Naive thymus-derived CD4-positive, alpha-beta T cell (primary cell): ENCODE results near the gene NOL4L. TPM values are rescaled to one million over a fixed set of nuclear protein-coding genes. Genes with fewer than 3 reads are reported as not detected.
"Not testable (repeated sequence)": the region's sequence is repeated elsewhere in the genome, so short reads cannot be mapped to it uniquely, and the experiment has no call there.

Experiments
- ATAC-seq: fragments of 150-1000 bp; cut with Tn5 transposase; 2 replicates; pipeline ENCODE4 v1.10.0; 2021; ENCODE audit warnings: mild to moderate bottlenecking, moderate library complexity
- CTCF ChIA-PET: fragments of 350-600 bp; sonication (Branson Sonifier 250); formaldehyde crosslinking; loops from one replicate; lab custom pipeline; 2021; ENCODE audit warnings: antibody characterized with exemption; lab: Charles Lee
- POLR2A ChIA-PET: fragments of 350-600 bp; sonication (Branson Sonifier 250); formaldehyde crosslinking; loops from one replicate; lab custom pipeline; 2021; ENCODE audit warnings: antibody characterized with exemption, inconsistent platforms; lab: Charles Lee
- DNase-seq, 9 donors: peaks; one replicate each; pipeline versions ENCODE4 v3.0.0 to v3.0.0-alpha.2; 2020 to 2022; ENCODE audit warnings: mixed read lengths in 1 of 9
- H3K27ac ChIP-seq: one replicate; pipeline ENCODE4 v1.7.0; 2013; ENCODE audit warnings: mild to moderate bottlenecking, low read depth, low read length, moderate library complexity
- H3K27me3 ChIP-seq, 2 donors: one replicate each; pipeline ENCODE4 v1.7.0; 2013; ENCODE audit warnings: low read length in 2 of 2, mild to moderate bottlenecking in 2 of 2, moderate library complexity in 2 of 2; ENCODE audit not compliant: control insufficient read depth in 2 of 2, insufficient read depth in 2 of 2
- H3K36me3 ChIP-seq, 3 experiments: 1 replicate in 2 of 3; 2 replicates in 1 of 3; pipeline ENCODE4 v1.7.0; 2013; ENCODE audit warnings: low read length in 3 of 3, mild to moderate bottlenecking in 3 of 3, moderate library complexity in 1 of 3; ENCODE audit not compliant: insufficient read depth in 3 of 3, control insufficient read depth in 2 of 3
- H3K4me1 ChIP-seq, 2 donors: one replicate each; pipeline ENCODE4 v1.7.0; 2013; ENCODE audit warnings: low read length in 2 of 2, mild to moderate bottlenecking in 2 of 2, moderate library complexity in 1 of 2; ENCODE audit not compliant: control insufficient read depth in 2 of 2, insufficient read depth in 2 of 2
- H3K4me3 ChIP-seq: 2 replicates; pipeline ENCODE4 v1.7.0; 2013; ENCODE audit warnings: mild to moderate bottlenecking, low read length
- H3K9me3 ChIP-seq, 3 experiments: 1 replicate in 2 of 3; 2 replicates in 1 of 3; pipeline ENCODE4 v1.7.0; 2013; ENCODE audit warnings: low read length in 3 of 3; ENCODE audit not compliant: control insufficient read depth in 2 of 3
- H3K27ac Mint-ChIP-seq, 9 donors: one replicate each; pipeline ENCODE4 v1.8.0; 2020 to 2022; ENCODE audit warnings: mixed read lengths in 9 of 9, mild to moderate bottlenecking in 8 of 9, moderate library complexity in 5 of 9, inconsistent platforms in 2 of 9
- H3K27me3 Mint-ChIP-seq, 5 donors: one replicate each; pipeline ENCODE4 v1.8.0; 2021 to 2022; ENCODE audit warnings: mixed read lengths in 5 of 5, mild to moderate bottlenecking in 1 of 5
- H3K36me3 Mint-ChIP-seq, 5 donors: one replicate each; pipeline ENCODE4 v1.8.0; 2020 to 2022; ENCODE audit warnings: mixed read lengths in 5 of 5, mild to moderate bottlenecking in 3 of 5, inconsistent platforms in 1 of 5
- H3K4me1 Mint-ChIP-seq, 7 donors: one replicate each; pipeline ENCODE4 v1.8.0; 2020 to 2022; ENCODE audit warnings: mixed read lengths in 7 of 7, mild to moderate bottlenecking in 3 of 7, inconsistent platforms in 1 of 7
- H3K4me3 Mint-ChIP-seq, 10 donors: one replicate each; pipeline ENCODE4 v1.8.0; 2020 to 2022; ENCODE audit warnings: mild to moderate bottlenecking in 10 of 10, mixed read lengths in 10 of 10, moderate library complexity in 6 of 10, inconsistent platforms in 2 of 10
- H3K9me3 Mint-ChIP-seq, 11 donors: one replicate each; pipeline ENCODE4 v1.8.0; 2020 to 2022; ENCODE audit warnings: mixed read lengths in 11 of 11, mild to moderate bottlenecking in 4 of 11, inconsistent platforms in 1 of 11, moderate library complexity in 1 of 11
- intact Hi-C, 2 donors: fragments of 100-400 bp; cut with micrococcal nuclease; formaldehyde crosslinking; loops; one replicate each; pipeline ENCODE4 v1.15.1; 2023
- polyA plus RNA-seq, 2 donors: library from polyadenylated mRNA; unstranded; fragments of 300-500 nt; fragmentation: Illumina TruSeq; gene quantifications; one replicate each; pipeline ENCODE4 v1.2.3, GENCODE V29; 2021
- total RNA-seq, 6 experiments: library from RNA in 5 of 6; stranded (reverse) in 5 of 6; gene quantifications; 1 replicate in 5 of 6; 2 replicates in 1 of 6; pipeline ENCODE4 v1.2.3 and lab custom pipeline; 2021 to 2026

NOL4L gene
- total and polyA plus RNA-seq, 7 experiments from 2014 or later = 17.3 to 81.9 (median 62.7) TPM

DNA sequence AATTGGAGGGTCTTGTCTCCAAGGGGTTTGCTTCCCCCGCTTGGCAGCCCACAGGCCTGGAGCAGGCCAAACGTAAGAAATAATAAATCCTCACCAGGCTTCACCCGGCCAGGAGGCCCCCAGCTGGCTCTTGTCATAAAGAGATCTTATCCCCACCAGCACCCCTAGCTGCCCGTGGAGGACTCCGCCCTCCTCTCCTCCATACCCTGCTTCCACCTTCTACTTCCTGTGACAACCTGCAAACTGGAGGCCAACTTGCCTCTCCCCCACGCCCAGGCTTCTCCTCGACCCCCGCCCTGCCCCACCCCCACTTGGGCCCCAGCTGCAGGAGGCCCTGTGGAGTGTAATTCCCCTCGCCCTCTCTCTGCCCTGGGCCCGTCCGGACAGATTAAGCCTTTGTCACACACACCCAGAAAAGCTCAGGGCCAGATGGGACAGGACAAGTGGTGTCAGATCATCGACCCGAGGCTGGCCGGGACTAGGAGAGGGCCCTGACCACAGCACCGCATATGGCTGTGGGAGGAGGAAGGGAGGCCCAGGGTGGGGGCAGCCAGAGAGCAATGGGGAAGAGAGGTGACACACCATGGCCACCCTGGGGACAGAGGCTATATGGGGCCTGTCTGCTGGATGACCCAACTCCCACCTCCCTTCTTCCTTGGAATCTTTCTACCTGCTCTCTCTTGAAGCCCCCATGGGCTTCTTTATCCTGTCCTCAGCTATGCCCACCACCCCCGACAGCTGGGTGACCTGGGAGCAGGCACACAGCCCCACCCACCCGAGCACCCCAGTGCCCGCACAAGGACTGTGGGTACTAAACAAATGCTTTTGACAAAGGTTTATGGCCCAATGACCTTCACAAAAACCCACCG is 3.9 kb downstream of the NOL4L start:
- POLR2A ChIA-PET = interaction anchor here (0.7 to 2.5 kb wide), 8 partner anchors 9 to 59 kb away, joined by 3 to 31 read pairs (median 4); no protein-coding TSS in a partner anchor
- Histone ChIP-seq H3K27ac (peak overlapping the region; percentile 70), H3K36me3 (peaks cover 0 to 3% (median 0%) of the 10 kb centered on the region in 3 experiments), H3K4me3 (no peak overlapping the region), H3K9me3 (no peaks in the 10 kb centered on the region), H3K4me1 (peaks cover 12 to 46% of the 10 kb centered on the region in 2 donors), H3K27me3 (no peaks in the 10 kb centered on the region)
- ATAC-seq (peak; percentile 48), DNase-seq (peak in 5 of 9 donors; percentile 40 to 56 (median 43))
- intact Hi-C loops = loop anchor here in 1 of 2 donors (1.0 to 5.0 kb wide), 4 partner anchors 18 to 224 kb away; partner anchors contain the start of gene ASXL1
- H3K9me3 Mint-ChIP-seq = no peaks in the 10 kb centered on the region
- H3K27ac Mint-ChIP-seq = peak overlapping the region in 6 of 9 donors; percentile 55 to 96 (median 89)
- H3K4me3 Mint-ChIP-seq = peak overlapping the region; percentile 78 to 90 (median 83)
- CTCF ChIA-PET = interaction anchor here (0.7 to 2.9 kb wide), 2 partner anchors 41 to 58 kb away, joined by 3 to 14 read pairs; no protein-coding TSS in a partner anchor
- H3K27me3 Mint-ChIP-seq = peaks cover 0 to 9% (median 0%) of the 10 kb centered on the region in 5 donors
- peaks cover 7 to 59% (median 40%) of the 10 kb centered on the region in 7 donors for H3K4me1 Mint-ChIP-seq
- no peaks in the 10 kb centered on the region for H3K36me3 Mint-ChIP-seq

- intact Hi-C loops = loop anchor here in 1 of 2 donors (2.0 to 5.0 kb wide), 3 partner anchors 18 to 223 kb away; partner anchors contain the start of gene ASXL1
- CTCF ChIA-PET = interaction anchor here (0.7 to 2.9 kb wide), 2 partner anchors 40 to 57 kb away, joined by 3 to 14 read pairs; no protein-coding TSS in a partner anchor
- peaks cover 12 to 48% of the 10 kb centered on the region in 2 donors for H3K4me1 ChIP-seq
- Mint-ChIP-seq H3K27ac (peak overlapping the region in 5 of 9 donors; percentile 88 to 96 (median 90)), H3K4me1 (peaks cover 0 to 52% (median 34%) of the 10 kb centered on the region in 7 donors), H3K4me3 (peak overlapping the region in 9 of 10 donors; percentile 78 to 90 (median 84)), H3K27me3 (peaks cover 0 to 2% (median 0%) of the 10 kb centered on the region in 5 donors), H3K9me3 (no peaks in the 10 kb centered on the region), H3K36me3 (no peaks in the 10 kb centered on the region)
- H3K27me3 ChIP-seq = no peaks in the 10 kb centered on the region
- no peaks in the 10 kb centered on the region for H3K9me3 ChIP-seq
- POLR2A ChIA-PET = interaction anchor here (0.7 to 2.5 kb wide), 9 partner anchors 10 to 58 kb away, joined by 3 to 31 read pairs (median 4); no protein-coding TSS in a partner anchor
- DNase-seq = no peak
- peak overlapping the region; percentile 70 for H3K27ac ChIP-seq
- H3K36me3 ChIP-seq = peaks cover 0 to 3% (median 0%) of the 10 kb centered on the region in 3 experiments
- ATAC-seq = no peak
- no peak overlapping the region for H3K4me3 ChIP-seq
These were observed 4.7 kb downstream of the NOL4L start for GRCh38 chr20:32580219-32580969.

DNA sequence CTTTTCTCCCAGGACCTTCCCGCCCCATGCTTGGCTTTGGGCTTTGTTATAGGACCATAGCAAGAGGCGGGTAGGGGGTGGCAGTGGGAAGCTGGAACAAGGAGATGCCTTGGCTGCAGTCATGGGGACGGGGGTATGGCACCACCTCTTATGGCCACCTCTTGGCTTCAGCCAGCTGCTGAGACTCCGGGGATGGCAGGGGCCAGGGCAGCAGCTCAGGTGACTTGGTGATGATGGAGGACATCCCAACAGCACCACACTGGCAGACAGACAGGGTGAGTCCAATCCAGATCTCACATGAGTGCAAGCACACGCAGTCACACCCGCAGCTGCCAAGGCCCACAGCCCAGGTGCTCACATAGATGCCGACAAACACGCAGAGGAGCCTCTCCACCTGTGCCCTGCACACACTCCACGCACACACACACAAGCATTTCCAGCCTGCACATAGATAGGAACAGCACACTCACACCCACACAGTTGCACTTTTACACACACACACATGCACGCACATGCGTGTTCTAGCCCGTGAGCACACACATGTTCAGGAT is 6.2 kb downstream of the NOL4L start:
- Histone ChIP-seq H3K9me3 (no peaks in the 10 kb centered on the region), H3K27ac (peak overlapping the region; percentile 42), H3K4me3 (no peak overlapping the region), H3K27me3 (no peaks in the 10 kb centered on the region), H3K36me3 (no peaks in the 10 kb centered on the region), H3K4me1 (peaks cover 12 to 56% of the 10 kb centered on the region in 2 donors)
- Mint-ChIP-seq H3K36me3 (no peaks in the 10 kb centered on the region), H3K4me3 (peak overlapping the region in 8 of 10 donors; percentile 15 to 84 (median 64)), H3K4me1 (peaks cover 0 to 52% (median 37%) of the 10 kb centered on the region in 7 donors), H3K27me3 (peaks cover 0 to 2% (median 0%) of the 10 kb centered on the region in 5 donors), H3K9me3 (no peaks in the 10 kb centered on the region), H3K27ac (peak overlapping the region in 5 of 9 donors; percentile 7 to 96 (median 88))
- DNase-seq = no peak
- CTCF ChIA-PET = interaction anchor here (1.4 to 2.6 kb wide), 3 partner anchors 15 to 57 kb away, joined by 3 to 7 read pairs (median 5); no protein-coding TSS in a partner anchor
- no peak for ATAC-seq
- POLR2A ChIA-PET = interaction anchor here (0.9 to 2.5 kb wide), 4 partner anchors 9 to 43 kb away, joined by 3 to 8 read pairs (median 5); no protein-coding TSS in a partner anchor
- intact Hi-C loops = no loop called here

- CTCF ChIA-PET = interaction anchor here (1.4 to 2.6 kb wide), 3 partner anchors 14 to 56 kb away, joined by 3 to 7 read pairs (median 5); no protein-coding TSS in a partner anchor
These were observed 7.1 kb downstream of the NOL4L start for GRCh38 chr20:32578062-32578461.

DNA sequence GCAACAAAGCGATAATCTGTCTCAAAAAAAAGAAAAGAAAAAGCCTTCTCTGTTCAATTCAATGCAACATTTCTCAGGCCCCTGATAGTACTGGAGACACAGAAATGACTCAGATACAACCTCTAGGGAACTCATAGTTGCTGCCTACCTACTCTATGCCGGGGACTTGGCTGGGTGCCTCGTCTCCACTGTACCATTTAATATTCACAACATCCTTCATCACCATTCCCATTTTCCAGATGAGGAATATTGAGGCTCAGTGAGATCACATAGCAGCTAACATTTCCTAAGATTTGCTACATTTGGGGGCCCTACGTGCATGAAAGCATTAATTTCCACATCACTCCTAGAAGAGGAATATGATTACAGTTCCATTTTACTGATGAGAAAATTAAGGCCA is 7.5 kb downstream of the NOL4L start:
- Histone ChIP-seq H3K9me3 (no peaks in the 10 kb centered on the region), H3K36me3 (no peaks in the 10 kb centered on the region), H3K4me1 (peaks cover 12 to 69% of the 10 kb centered on the region in 2 donors), H3K4me3 (no peak overlapping the region), H3K27me3 (no peaks in the 10 kb centered on the region), H3K27ac (no peak overlapping the region)
- peaks cover 0 to 52% (median 44%) of the 10 kb centered on the region in 7 donors for H3K4me1 Mint-ChIP-seq
- H3K27me3 Mint-ChIP-seq = peaks cover 0 to 2% (median 0%) of the 10 kb centered on the region in 5 donors
- ChIA-PET POLR2A (interaction anchor here (0.9 to 1.7 kb wide), 3 partner anchors 21 to 42 kb away, joined by 3 to 8 read pairs (median 5); no protein-coding TSS in a partner anchor), CTCF (interaction anchor here (1.4 to 2.6 kb wide), 3 partner anchors 14 to 56 kb away, joined by 3 to 7 read pairs (median 5); no protein-coding TSS in a partner anchor)
- DNase-seq = no peak
- peak overlapping the region in 7 of 10 donors; percentile 6 to 84 (median 42) for H3K4me3 Mint-ChIP-seq
- H3K9me3 Mint-ChIP-seq = no peaks in the 10 kb centered on the region
- peak overlapping the region in 5 of 9 donors; percentile 80 to 90 (median 86) for H3K27ac Mint-ChIP-seq
- no peak for ATAC-seq
- intact Hi-C loops = no loop called here
- H3K36me3 Mint-ChIP-seq = no peaks in the 10 kb centered on the region

More at GRCh38 chr20:32578062-32578461, 7.1 kb downstream of the NOL4L start:
- H3K9me3 Mint-ChIP-seq, H3K36me3 Mint-ChIP-seq, H3K9me3 ChIP-seq, H3K27me3 ChIP-seq, H3K4me3 ChIP-seq, H3K36me3 ChIP-seq, DNase-seq, H3K27me3 Mint-ChIP-seq, intact Hi-C loops, ATAC-seq, H3K27ac ChIP-seq: not testable (repeated sequence)
- Mint-ChIP-seq H3K4me3 (peak overlapping the region in 4 of 10 donors; percentile 42 to 84 (median 53)), H3K4me1 (peaks cover 0 to 52% (median 40%) of the 10 kb centered on the region in 7 donors), H3K27ac (peak overlapping the region in 5 of 9 donors; percentile 81 to 93 (median 89))
- peaks cover 12 to 65% of the 10 kb centered on the region in 2 donors for H3K4me1 ChIP-seq
- POLR2A ChIA-PET = interaction anchor here (0.9 to 1.6 kb wide), 2 partner anchors 38 to 42 kb away, joined by 3 to 8 read pairs; no protein-coding TSS in a partner anchor
